Measurements from ENCODE around the gene TLE4.

DNA sequence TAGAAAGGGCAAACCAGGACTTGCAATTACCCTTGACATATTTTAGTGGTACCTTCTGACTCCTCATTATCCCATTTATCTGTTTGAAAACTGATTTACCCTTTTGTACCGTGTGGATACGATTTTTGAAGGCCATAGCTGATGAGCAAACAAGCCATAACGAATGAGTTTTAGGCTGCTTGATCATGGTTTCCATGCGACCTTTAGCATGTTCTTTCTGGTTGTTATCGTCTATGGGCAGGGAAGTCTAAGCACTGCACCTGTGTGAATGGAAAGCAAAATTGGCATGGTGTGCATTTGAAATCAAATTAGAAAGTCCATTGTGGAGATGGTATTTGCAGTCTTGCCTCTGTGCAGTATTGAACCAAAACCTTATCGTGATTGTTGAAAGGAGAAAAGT lies 127.7 kb downstream of the TLE4 start:
- TF ChIP-seq CTCF (conservative IDR thresholded peaks at IDR 0.05; ENCODE audit: low read depth in 2 of 2) (no peak), REST (IDR thresholded peaks at IDR 0.05; ENCODE audit: unreplicated experiment) (no peak)

All from GM23338 (cell line).